ENCODE data around the gene NLRP7. TPM values are rescaled to one million over a fixed set of nuclear protein-coding genes. Genes with fewer than 3 reads are reported as not detected.

Gene NLRP7
- polyA plus RNA-seq, 1 experiment: not detected

- ChIA-PET CTCF (no interaction called here), POLR2A (no interaction called here)
- Histone ChIP-seq H3K27me3 (ENCODE audit: control insufficient read depth, insufficient read depth, low read length) (no peaks in the 10 kb centered on the region), H3K36me3 (ENCODE audit: control insufficient read depth, insufficient read depth, low read length) (no peaks in the 10 kb centered on the region), H3K4me3 (ENCODE audit: low read depth, low read length) (no peak overlapping the region)
- no peak for TF ChIP-seq CTCF (IDR thresholded peaks at IDR 0.05; ENCODE audit: insufficient read depth, low read depth, low read length)
- DNase-seq (ENCODE audit: low read depth): no peak
Measured at GRCh38 chr19:54883228-54883627, 64.1 kb downstream of the NLRP7 start.

GRCh38 chr19:54882758-54883157 lies 64.6 kb downstream of the NLRP7 start:
- ChIA-PET CTCF (no interaction called here), POLR2A (no interaction called here)
- Histone ChIP-seq H3K4me3 (ENCODE audit: low read depth, low read length) (no peak overlapping the region), H3K36me3 (ENCODE audit: control insufficient read depth, insufficient read depth, low read length) (no peaks in the 10 kb centered on the region), H3K27me3 (ENCODE audit: control insufficient read depth, insufficient read depth, low read length) (no peaks in the 10 kb centered on the region)
- DNase-seq (ENCODE audit: low read depth): no peak
- TF ChIP-seq CTCF (IDR thresholded peaks at IDR 0.05; ENCODE audit: insufficient read depth, low read depth, low read length): no peak

- Histone ChIP-seq H3K36me3 (ENCODE audit: control insufficient read depth, insufficient read depth, low read length) (no peaks in the 10 kb centered on the region), H3K27me3 (ENCODE audit: control insufficient read depth, insufficient read depth, low read length) (no peaks in the 10 kb centered on the region), H3K4me3 (ENCODE audit: low read depth, low read length) (no peak overlapping the region)
- no peak for TF ChIP-seq CTCF (IDR thresholded peaks at IDR 0.05; ENCODE audit: insufficient read depth, low read depth, low read length)
- ChIA-PET POLR2A (no interaction called here), CTCF (no interaction called here)
- DNase-seq (ENCODE audit: low read depth): no peak
Measured at GRCh38 chr19:54881884-54882283, 65.4 kb downstream of the NLRP7 start.

GRCh38 chr19:54877471-54877870 lies 69.9 kb downstream of the NLRP7 start:
- no peak for DNase-seq (ENCODE audit: low read depth)
- H3K4me3 ChIP-seq (ENCODE audit: low read depth, low read length): no peak overlapping the region
- TF ChIP-seq CTCF (IDR thresholded peaks at IDR 0.05; ENCODE audit: insufficient read depth, low read depth, low read length): no peak
- H3K27me3 ChIP-seq (ENCODE audit: control insufficient read depth, insufficient read depth, low read length): no peaks in the 10 kb centered on the region
- ChIA-PET CTCF (no interaction called here), POLR2A (no interaction called here)
- no peaks in the 10 kb centered on the region for H3K36me3 ChIP-seq (ENCODE audit: control insufficient read depth, insufficient read depth, low read length)

GRCh38 chr19:54875506-54875905 lies 71.8 kb downstream of the NLRP7 start:
- CTCF ChIA-PET: no interaction called here
- DNase-seq (ENCODE audit: low read depth): no peak
- Histone ChIP-seq H3K36me3 (ENCODE audit: control insufficient read depth, insufficient read depth, low read length) (no peaks in the 10 kb centered on the region), H3K27me3 (ENCODE audit: control insufficient read depth, insufficient read depth, low read length) (no peaks in the 10 kb centered on the region), H3K4me3 (ENCODE audit: low read depth, low read length) (no peak overlapping the region)
- POLR2A ChIA-PET: no interaction called here
- TF ChIP-seq CTCF (IDR thresholded peaks at IDR 0.05; ENCODE audit: insufficient read depth, low read depth, low read length): no peak

Data from BJ (cell line).